ENCODE measurements around the gene SASH1.
"Not testable (repeated sequence)": the region's sequence is repeated elsewhere in the genome, so short reads cannot be mapped to it uniquely, and the experiment has no call there.

SASH1 gene

DNA sequence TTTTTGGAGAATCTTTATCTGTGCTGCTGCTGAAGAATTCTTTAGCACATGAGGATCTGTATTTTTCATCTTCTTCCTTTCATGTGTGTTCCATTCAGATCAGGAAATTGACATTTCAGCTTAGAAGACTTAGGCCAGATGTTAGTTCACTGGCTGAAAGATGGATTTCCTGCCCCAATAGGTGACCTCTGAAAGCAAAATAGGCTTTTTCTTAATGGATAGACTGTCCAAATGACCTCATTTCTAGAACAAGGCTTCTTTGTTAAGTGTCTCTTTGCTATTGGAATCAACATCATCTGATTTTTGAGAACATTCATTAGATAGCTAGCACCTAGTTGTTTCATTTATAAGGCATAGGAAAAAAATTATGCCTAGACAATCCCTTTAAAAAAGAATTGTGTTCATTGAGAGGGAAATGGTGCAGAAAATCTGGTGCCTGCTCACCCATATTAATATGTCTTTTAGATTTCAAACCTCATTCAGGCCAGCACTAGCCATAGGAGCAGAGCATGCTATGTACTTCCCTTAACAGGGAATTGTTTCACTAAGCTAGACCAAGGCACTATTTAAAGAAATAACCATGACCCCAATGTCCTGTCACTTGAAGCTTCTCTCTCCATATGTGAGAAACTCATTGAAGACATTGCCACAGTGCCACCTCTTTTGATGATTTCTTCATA, 13.6 kb upstream of the SASH1 start:
- in situ Hi-C loops (cut with MboI; ENCODE audit: low sequenced_read_pairs) = no loop called here

- in situ Hi-C loops (cut with MboI; ENCODE audit: low sequenced_read_pairs) = no loop called here
Observed at GRCh38 chr6:148329596-148330381, 12.8 kb upstream of the SASH1 start.

DNA sequence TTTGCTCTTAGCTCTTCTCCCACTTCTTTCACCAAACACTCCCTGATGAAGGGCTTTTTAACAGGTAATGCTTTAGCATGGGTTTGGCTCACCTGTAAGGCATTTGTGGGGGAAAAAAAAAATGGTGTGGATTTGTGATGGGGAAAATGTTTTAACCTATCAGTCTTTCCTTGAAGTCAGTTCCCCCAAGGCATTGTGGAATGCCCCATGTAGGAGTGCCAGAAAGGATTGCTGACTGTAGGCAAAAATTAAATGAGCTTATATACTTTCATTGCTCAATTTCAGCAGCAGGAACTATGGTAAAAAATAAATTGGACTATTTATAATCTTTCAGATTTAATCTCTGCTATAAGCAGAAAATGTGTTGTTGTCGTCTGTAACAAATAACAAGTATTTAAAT, 10.6 kb upstream of the SASH1 start:
- in situ Hi-C loops (cut with MboI; ENCODE audit: low sequenced_read_pairs) = no loop called here

DNA sequence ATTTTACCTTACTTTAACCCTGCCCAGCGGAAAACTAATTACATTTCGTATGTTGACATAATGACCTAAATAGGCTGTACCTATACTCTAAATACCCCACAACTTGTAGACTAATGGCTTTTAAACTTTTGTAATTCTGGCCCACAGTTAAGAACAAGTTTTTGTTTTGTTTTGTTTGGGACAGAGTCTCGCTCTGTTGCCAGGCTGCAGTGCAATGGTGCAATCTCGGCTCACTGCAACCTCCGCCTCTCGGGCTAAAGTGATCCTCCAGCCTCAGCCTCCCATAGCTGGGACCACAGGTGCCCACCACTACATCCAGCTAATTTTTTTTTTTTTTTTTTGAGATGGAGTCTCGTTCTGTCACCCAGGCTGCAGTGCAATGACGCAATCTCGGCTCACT, 5.7 kb upstream of the SASH1 start:
- in situ Hi-C loops (cut with MboI; ENCODE audit: low sequenced_read_pairs) = no loop called here

DNA sequence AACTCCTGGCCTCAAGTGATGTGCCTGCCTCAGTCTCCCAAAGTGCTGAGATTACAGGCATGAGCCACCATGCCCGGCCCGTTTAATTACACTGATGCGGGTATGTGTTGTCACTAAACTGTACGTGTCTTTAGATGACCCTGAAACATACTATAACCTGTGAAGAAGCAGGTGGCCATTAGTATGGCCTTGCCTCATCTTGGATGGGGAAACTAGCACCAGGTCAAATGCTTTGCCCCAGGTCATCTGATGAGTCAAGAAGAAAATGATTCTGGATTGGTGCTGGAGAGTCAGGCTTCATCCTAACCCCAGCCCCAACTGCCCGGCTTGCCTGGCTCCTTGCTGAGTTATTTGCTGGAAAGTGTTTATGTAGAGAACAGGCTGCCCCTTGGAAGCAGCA, 2.9 kb upstream of the SASH1 start:
- in situ Hi-C loops (cut with MboI; ENCODE audit: low sequenced_read_pairs) = no loop called here

DNA sequence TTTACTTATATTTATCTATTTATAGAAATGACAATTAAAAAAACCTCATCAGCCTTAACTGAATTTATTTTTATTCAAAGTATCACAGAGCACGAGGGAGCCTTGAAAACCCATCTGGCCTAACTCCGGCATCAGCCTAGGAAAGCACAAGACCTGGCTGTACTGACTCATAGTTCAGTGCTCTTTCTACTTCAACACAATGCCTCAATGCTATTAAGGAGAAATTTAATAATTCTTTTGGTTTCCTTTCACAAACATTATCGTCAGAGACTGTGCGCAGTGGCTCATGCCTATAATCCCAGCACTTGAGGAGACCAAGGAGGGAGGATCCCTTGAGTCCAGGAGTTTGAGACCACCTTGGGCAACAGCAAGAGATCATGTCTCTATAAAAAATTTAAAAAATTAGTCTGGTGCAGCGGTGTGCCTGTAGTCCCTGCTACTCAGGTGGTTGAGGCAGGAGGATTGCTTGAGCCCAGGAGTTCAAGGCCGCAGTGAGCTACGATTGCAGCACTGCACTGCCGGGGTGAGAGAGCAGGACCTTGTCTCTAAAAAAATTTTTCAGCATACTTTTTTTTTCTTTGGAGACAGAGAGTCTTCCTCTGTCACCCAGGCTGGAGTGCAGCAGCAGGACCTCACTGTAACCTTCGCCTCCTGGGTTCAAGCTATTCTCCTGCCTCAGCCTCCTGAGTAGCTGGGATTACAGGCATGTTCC, 1.9 kb upstream of the SASH1 start:
- in situ Hi-C loops (cut with MboI; ENCODE audit: low sequenced_read_pairs) = no loop called here

GRCh38 chr6:148342100-148342349, 613 bp upstream of the SASH1 start:
- in situ Hi-C loops (cut with MboI; ENCODE audit: low sequenced_read_pairs) = no loop called here

GRCh38 chr6:148343047-148343782, 577 bp downstream of the SASH1 start:
- in situ Hi-C loops (cut with MboI; ENCODE audit: low sequenced_read_pairs) = no loop called here

DNA sequence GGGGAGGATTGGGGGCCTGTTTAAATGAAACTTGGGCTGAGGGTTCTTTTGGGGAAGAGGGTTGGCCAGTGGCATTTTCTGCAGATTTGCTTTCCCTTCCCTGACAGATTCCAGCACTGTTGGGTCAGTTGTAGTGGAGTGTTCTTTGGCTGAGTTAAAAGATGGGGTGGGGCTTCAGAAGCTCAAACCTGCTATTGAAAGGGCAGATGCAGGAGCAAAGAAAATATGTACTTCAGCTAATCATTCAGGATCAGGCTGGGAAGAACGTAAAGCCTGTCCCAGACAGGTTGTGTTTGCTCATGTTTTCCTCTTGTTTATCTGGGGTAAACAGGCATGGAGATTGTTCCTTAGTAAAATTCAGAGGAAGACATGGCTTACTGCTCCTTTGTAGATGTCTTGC, 2.5 kb downstream of the SASH1 start:
- in situ Hi-C loops (cut with MboI; ENCODE audit: low sequenced_read_pairs) = no loop called here

GRCh38 chr6:148345578-148345977, 2.9 kb downstream of the SASH1 start:
- in situ Hi-C loops (cut with MboI; ENCODE audit: low sequenced_read_pairs) = no loop called here

GRCh38 chr6:148346681-148347440, 4.2 kb downstream of the SASH1 start:
- in situ Hi-C loops (cut with MboI; ENCODE audit: low sequenced_read_pairs) = no loop called here

- in situ Hi-C loops (cut with MboI; ENCODE audit: low sequenced_read_pairs) = no loop called here
Observed at GRCh38 chr6:148347441-148348054, 4.9 kb downstream of the SASH1 start.

DNA sequence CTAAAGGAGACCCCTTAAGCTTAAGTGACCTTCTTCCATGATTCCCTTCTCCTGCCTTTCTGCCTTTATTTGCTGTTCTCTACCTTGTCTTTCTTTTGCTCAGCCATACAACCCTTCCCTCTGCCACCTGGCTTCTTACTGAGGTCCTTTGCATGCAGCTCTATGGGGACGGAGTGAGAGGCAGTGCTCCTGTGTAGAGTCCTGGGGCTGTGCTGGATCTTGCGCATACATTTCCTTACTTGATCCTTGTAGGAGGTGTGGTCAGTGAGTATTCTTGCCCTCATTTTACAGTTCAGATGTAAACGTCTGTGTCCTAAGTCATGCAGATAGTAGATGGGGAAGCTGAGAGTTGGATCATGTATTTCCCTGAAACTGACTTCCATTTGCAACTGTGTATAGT, 5.7 kb downstream of the SASH1 start:
- in situ Hi-C loops (cut with MboI; ENCODE audit: low sequenced_read_pairs) = no loop called here

GRCh38 chr6:148348778-148349177, 6.1 kb downstream of the SASH1 start:
- in situ Hi-C loops (cut with MboI; ENCODE audit: low sequenced_read_pairs) = no loop called here

DNA sequence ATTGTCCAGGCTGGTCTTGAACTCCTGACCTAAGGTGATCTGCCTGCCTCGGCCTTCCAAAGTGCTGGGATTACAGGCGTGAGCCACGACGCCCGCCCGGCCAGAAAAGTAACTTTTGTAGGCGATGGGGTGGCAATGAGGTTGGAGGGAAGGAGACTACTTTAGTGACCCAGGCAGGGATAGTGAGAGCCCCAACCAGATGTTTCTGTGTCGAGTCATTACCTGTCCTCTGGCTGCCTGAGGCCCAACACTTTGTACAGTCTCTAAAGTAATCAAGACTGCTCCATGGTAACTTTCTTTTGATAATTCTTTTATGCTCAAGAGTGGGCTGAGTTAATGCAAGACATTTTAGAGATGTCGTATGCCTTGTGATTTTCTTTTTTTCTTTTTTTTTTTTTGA, 6.8 kb downstream of the SASH1 start:
- in situ Hi-C loops (cut with MboI; ENCODE audit: low sequenced_read_pairs) = no loop called here

GRCh38 chr6:148351309-148351708, 8.7 kb downstream of the SASH1 start:
- in situ Hi-C loops (cut with MboI; ENCODE audit: low sequenced_read_pairs) = no loop called here

GRCh38 chr6:148352421-148352820, 9.8 kb downstream of the SASH1 start:
- in situ Hi-C loops (cut with MboI; ENCODE audit: low sequenced_read_pairs) = not testable (repeated sequence)

GRCh38 chr6:148358196-148358785, 15.7 kb downstream of the SASH1 start:
- in situ Hi-C loops (cut with MboI; ENCODE audit: low sequenced_read_pairs) = no loop called here

DNA sequence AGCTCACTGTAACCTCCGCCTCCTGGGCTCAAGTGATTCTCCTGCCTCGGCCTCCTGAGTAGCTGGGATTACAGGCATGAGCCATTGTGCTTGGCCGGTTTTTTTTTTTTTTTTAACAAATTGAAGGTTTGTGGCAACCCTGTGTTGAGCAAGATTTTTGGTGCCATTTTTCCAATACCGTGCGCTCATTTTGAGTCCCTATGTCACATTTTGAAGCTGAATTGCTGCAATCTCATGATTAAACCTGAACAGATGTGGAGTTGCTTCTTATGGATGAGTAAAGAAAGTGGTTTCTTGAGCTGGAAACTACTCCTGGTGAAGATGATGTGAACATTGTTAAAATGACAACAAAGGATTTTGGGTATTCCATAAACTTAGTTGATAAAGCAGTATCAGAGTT, 16.6 kb downstream of the SASH1 start:
- in situ Hi-C loops (cut with MboI; ENCODE audit: low sequenced_read_pairs) = no loop called here

Data from hTERT RPE-1 (cell line).